A204.1 (cell line): Measurements from ENCODE around the gene SPACA5.
A peak's percentile ranks its signal among the peaks of the same experiment; 100 is the strongest.
"Not testable (repeated sequence)": the region's sequence is repeated elsewhere in the genome, so short reads cannot be mapped to it uniquely, and the experiment has no call there.

Experiments
- FAIRE-seq: peaks from 2 replicates; lab custom pipeline; 2012; peaks lifted over from hg19 to GRCh38; lab: Jason Lieb, UNC

SPACA5 gene

GRCh38 chrX:48021026-48021900 is 14.5 kb downstream of the SPACA5 start:
- FAIRE-seq = no peak

GRCh38 chrX:48022100-48022499 is 15.3 kb downstream of the SPACA5 start:
- no peak for FAIRE-seq

GRCh38 chrX:48022738-48023137 is 15.9 kb downstream of the SPACA5 start:
- no peak for FAIRE-seq

GRCh38 chrX:48025561-48025960 is 18.8 kb downstream of the SPACA5 start:
- peak; percentile 90 for FAIRE-seq

GRCh38 chrX:48027545-48027944 is 20.8 kb downstream of the SPACA5 start:
- FAIRE-seq = not testable (repeated sequence)

GRCh38 chrX:48028091-48028490 is 21.3 kb downstream of the SPACA5 start:
- no peak for FAIRE-seq

GRCh38 chrX:48030237-48030636 is 23.4 kb downstream of the SPACA5 start:
- no peak for FAIRE-seq

- not testable (repeated sequence) for FAIRE-seq
Measured at GRCh38 chrX:48030641-48031173, 23.9 kb downstream of the SPACA5 start.

GRCh38 chrX:48035891-48036290 is 29.1 kb downstream of the SPACA5 start:
- no peak for FAIRE-seq

- no peak for FAIRE-seq
Measured at GRCh38 chrX:48043056-48043455, 36.3 kb downstream of the SPACA5 start.

GRCh38 chrX:48045410-48046311 is 38.9 kb downstream of the SPACA5 start:
- FAIRE-seq = no peak

GRCh38 chrX:48046846-48047245 is 40.1 kb downstream of the SPACA5 start:
- FAIRE-seq = no peak

- no peak for FAIRE-seq
Measured at GRCh38 chrX:48058621-48059295, 52.0 kb downstream of the SPACA5 start.

- FAIRE-seq = no peak
Measured at GRCh38 chrX:48059296-48059639, 52.5 kb downstream of the SPACA5 start.
